Left lung (tissue), 10 donors: ENCODE measurements around the gene CNOT9. TPM values are rescaled to one million over a fixed set of nuclear protein-coding genes. Genes with fewer than 3 reads are reported as not detected.
"Not testable (repeated sequence)": the region's sequence is repeated elsewhere in the genome, so short reads cannot be mapped to it uniquely, and the experiment has no call there.

Experiments used
- ATAC-seq: fragments of 200-7000 bp; cut with Tn5 transposase; one replicate; pipeline ENCODE4 v1.9.1; 2020; ENCODE audit warnings: moderate library complexity
- DNase-seq, 4 donors: peaks; one replicate each; pipeline ENCODE4 v3.0.0-alpha.2; 2013 to 2020
- H3K27ac ChIP-seq, 2 donors: fragments of 200-600 bp; sonication (generic) in 1 of 2; one replicate each; pipeline versions ENCODE4 v1.5.0 to v1.8.0; 2020 to 2021
- H3K27me3 ChIP-seq, 2 donors: fragments of 200-600 bp; sonication (generic) in 1 of 2; one replicate each; pipeline versions ENCODE4 v1.5.0 to v1.8.0; 2020 to 2021
- H3K36me3 ChIP-seq, 2 donors: fragments of 200-600 bp; sonication (generic) in 1 of 2; one replicate each; pipeline versions ENCODE4 v1.5.0 to v1.8.0; 2020 to 2021
- H3K4me1 ChIP-seq, 2 donors: fragments of 200-600 bp; one replicate each; pipeline ENCODE4 v1.8.0; 2021
- H3K4me3 ChIP-seq, 2 donors: fragments of 200-600 bp; sonication (generic) in 1 of 2; one replicate each; pipeline versions ENCODE4 v1.5.0 to v1.8.0; 2020 to 2021; ENCODE audit warnings: mild to moderate bottlenecking in 1 of 2
- H3K9me3 ChIP-seq, 2 donors: fragments of 200-600 bp; sonication (generic) in 1 of 2; one replicate each; pipeline versions ENCODE4 v1.5.0 to v1.8.0; 2020 to 2021
- CTCF ChIP-seq, 2 donors: fragments of 200-600 bp; sonication (generic) in 1 of 2; IDR thresholded peaks; one replicate each; pipeline versions ENCODE4 v1.5.0 to v1.8.0; 2021; ENCODE audit warnings: antibody characterized with exemption in 2 of 2
- intact Hi-C, 2 donors: fragments of 100-400 bp; cut with DNase I; formaldehyde crosslinking; loops; one replicate each; pipeline versions ENCODE4 v1.11.2 to v1.14.2; 2022
- polyA plus RNA-seq, 6 donors: library from polyadenylated mRNA; unstranded; fragments of 120-200 nt; gene quantifications; one replicate each; pipeline ENCODE4 v1.2.1, GENCODE V29; 2013; ENCODE audit not compliant: insufficient read length in 6 of 6
- total RNA-seq, 2 donors: library from RNA; stranded (reverse); fragmentation: NEBNext Ultra II Directional; extraction: Animal tissue kit (Norgen Biotek cat#: 25700); gene quantifications; one replicate each; pipeline ENCODE4 v1.2.1, GENCODE V29; 2021
- donor health status: DM: no; HTN: yes; CAD: no.
- donor health status: DM: no; HTN: no; CAD: no.

The CNOT9 gene
- total and polyA plus RNA-seq, 8 donors: 33.8 to 69.1 (median 55.4) TPM

- no peak for TF ChIP-seq CTCF (IDR thresholded peaks at IDR 0.05)
- Histone ChIP-seq H3K9me3 (no peaks in the 10 kb centered on the region), H3K4me3 (no peak overlapping the region), H3K27ac (no peak overlapping the region), H3K27me3 (no peaks in the 10 kb centered on the region), H3K4me1 (no peaks in the 10 kb centered on the region), H3K36me3 (peaks cover 4 to 91% of the 10 kb centered on the region in 2 donors)
- ATAC-seq (no peak), DNase-seq (no peak)
- intact Hi-C loops: no loop called here
Measured at GRCh38 chr2:218547978-218548377, 20.7 kb upstream of the CNOT9 start.

GRCh38 chr2:218554225-218554624 lies 14.4 kb upstream of the CNOT9 start:
- H3K4me1 ChIP-seq, H3K9me3 ChIP-seq, ATAC-seq, intact Hi-C loops, DNase-seq, H3K27me3 ChIP-seq, H3K27ac ChIP-seq, H3K4me3 ChIP-seq: not testable (repeated sequence)
- peaks cover 0 to 66% of the 10 kb centered on the region in 2 donors for H3K36me3 ChIP-seq

GRCh38 chr2:218555527-218555926 lies 13.1 kb upstream of the CNOT9 start:
- Histone ChIP-seq H3K4me1 (no peaks in the 10 kb centered on the region), H3K9me3 (no peaks in the 10 kb centered on the region), H3K36me3 (peaks cover 0 to 70% of the 10 kb centered on the region in 2 donors), H3K4me3 (no peak overlapping the region), H3K27me3 (no peaks in the 10 kb centered on the region), H3K27ac (no peak overlapping the region)
- DNase-seq (no peak), ATAC-seq (no peak)
- intact Hi-C loops: no loop called here
- no peak for TF ChIP-seq CTCF (IDR thresholded peaks at IDR 0.05)

- H3K36me3 ChIP-seq: peaks cover 0 to 72% of the 10 kb centered on the region in 2 donors
- intact Hi-C loops: no loop called here
Measured at GRCh38 chr2:218557941-218558340, 10.7 kb upstream of the CNOT9 start.

GRCh38 chr2:218558986-218559385 lies 9.7 kb upstream of the CNOT9 start:
- H3K27ac ChIP-seq: no peak overlapping the region
- ATAC-seq (no peak), DNase-seq (no peak)
- no peaks in the 10 kb centered on the region for H3K4me1 ChIP-seq
- H3K4me3 ChIP-seq: no peak overlapping the region
- no peaks in the 10 kb centered on the region for H3K9me3 ChIP-seq
- no peak for TF ChIP-seq CTCF (IDR thresholded peaks at IDR 0.05)
- intact Hi-C loops: no loop called here
- peaks cover 0 to 63% of the 10 kb centered on the region in 2 donors for H3K36me3 ChIP-seq
- no peaks in the 10 kb centered on the region for H3K27me3 ChIP-seq

More at GRCh38 chr2:218557941-218558340, 10.7 kb upstream of the CNOT9 start:
- TF ChIP-seq CTCF (IDR thresholded peaks at IDR 0.05): no peak
- Histone ChIP-seq H3K9me3 (no peaks in the 10 kb centered on the region), H3K4me1 (no peaks in the 10 kb centered on the region), H3K27me3 (no peaks in the 10 kb centered on the region), H3K4me3 (no peak overlapping the region), H3K27ac (no peak overlapping the region)
- no peak for ATAC-seq
- no peak for DNase-seq

- intact Hi-C loops: no loop called here
- Histone ChIP-seq H3K36me3 (peaks cover 0 to 40% of the 10 kb centered on the region in 2 donors), H3K27ac (no peak overlapping the region), H3K9me3 (no peaks in the 10 kb centered on the region), H3K4me1 (peaks cover 8 to 20% of the 10 kb centered on the region in 2 donors), H3K4me3 (no peak overlapping the region), H3K27me3 (no peaks in the 10 kb centered on the region)
- ATAC-seq: no peak
- no peak for DNase-seq
- TF ChIP-seq CTCF (IDR thresholded peaks at IDR 0.05): no peak
Measured at GRCh38 chr2:218564056-218564455, 4.6 kb upstream of the CNOT9 start.
